ENCODE data around the gene EMC7.

- TF ChIP-seq CTCF (conservative IDR thresholded peaks at IDR 0.05; ENCODE audit: low read depth in 2 of 2): no peak
- no peak for TF ChIP-seq CREB1 (CRISPR knock-in tag; IDR thresholded peaks at IDR 0.05; ENCODE audit: low read depth)
- TF ChIP-seq EZH2 (IDR thresholded peaks at IDR 0.05; ENCODE audit: low read depth, unreplicated experiment): no peak
- TF ChIP-seq EZH2phosphoT487 (IDR thresholded peaks at IDR 0.05; ENCODE audit: unreplicated experiment): no peak
- TF ChIP-seq ZNF331 (CRISPR knock-in tag; IDR thresholded peaks at IDR 0.05; ENCODE audit: low read depth): no peak
- TF ChIP-seq POLR2AphosphoS5 (IDR thresholded peaks at IDR 0.05; ENCODE audit: low read depth): no peak
- TF ChIP-seq, protein P1, sequence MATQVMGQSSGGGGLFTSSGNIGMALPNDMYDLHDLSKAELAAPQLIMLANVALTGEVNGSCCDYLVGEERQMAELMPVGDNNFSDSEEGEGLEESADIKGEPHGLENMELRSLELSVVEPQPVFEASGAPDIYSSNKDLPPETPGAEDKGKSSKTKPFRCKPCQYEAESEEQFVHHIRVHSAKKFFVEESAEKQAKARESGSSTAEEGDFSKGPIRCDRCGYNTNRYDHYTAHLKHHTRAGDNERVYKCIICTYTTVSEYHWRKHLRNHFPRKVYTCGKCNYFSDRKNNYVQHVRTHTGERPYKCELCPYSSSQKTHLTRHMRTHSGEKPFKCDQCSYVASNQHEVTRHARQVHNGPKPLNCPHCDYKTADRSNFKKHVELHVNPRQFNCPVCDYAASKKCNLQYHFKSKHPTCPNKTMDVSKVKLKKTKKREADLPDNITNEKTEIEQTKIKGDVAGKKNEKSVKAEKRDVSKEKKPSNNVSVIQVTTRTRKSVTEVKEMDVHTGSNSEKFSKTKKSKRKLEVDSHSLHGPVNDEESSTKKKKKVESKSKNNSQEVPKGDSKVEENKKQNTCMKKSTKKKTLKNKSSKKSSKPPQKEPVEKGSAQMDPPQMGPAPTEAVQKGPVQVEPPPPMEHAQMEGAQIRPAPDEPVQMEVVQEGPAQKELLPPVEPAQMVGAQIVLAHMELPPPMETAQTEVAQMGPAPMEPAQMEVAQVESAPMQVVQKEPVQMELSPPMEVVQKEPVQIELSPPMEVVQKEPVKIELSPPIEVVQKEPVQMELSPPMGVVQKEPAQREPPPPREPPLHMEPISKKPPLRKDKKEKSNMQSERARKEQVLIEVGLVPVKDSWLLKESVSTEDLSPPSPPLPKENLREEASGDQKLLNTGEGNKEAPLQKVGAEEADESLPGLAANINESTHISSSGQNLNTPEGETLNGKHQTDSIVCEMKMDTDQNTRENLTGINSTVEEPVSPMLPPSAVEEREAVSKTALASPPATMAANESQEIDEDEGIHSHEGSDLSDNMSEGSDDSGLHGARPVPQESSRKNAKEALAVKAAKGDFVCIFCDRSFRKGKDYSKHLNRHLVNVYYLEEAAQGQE (IDR thresholded peaks at IDR 0.05; ENCODE audit: unreplicated experiment): no peak
- no peak for TF ChIP-seq JUNB (IDR thresholded peaks at IDR 0.05; ENCODE audit: unreplicated experiment)
- no peak for TF ChIP-seq ETS1 (IDR thresholded peaks at IDR 0.05)
- no peak for TF ChIP-seq NANOG (IDR thresholded peaks at IDR 0.05; ENCODE audit: borderline replicate concordance)
- no peak for TF ChIP-seq STAT1 (IDR thresholded peaks at IDR 0.05; ENCODE audit: unreplicated experiment)
- TF ChIP-seq ZNF114 (CRISPR knock-in tag; IDR thresholded peaks at IDR 0.05): no peak
- TF ChIP-seq, protein P2, sequence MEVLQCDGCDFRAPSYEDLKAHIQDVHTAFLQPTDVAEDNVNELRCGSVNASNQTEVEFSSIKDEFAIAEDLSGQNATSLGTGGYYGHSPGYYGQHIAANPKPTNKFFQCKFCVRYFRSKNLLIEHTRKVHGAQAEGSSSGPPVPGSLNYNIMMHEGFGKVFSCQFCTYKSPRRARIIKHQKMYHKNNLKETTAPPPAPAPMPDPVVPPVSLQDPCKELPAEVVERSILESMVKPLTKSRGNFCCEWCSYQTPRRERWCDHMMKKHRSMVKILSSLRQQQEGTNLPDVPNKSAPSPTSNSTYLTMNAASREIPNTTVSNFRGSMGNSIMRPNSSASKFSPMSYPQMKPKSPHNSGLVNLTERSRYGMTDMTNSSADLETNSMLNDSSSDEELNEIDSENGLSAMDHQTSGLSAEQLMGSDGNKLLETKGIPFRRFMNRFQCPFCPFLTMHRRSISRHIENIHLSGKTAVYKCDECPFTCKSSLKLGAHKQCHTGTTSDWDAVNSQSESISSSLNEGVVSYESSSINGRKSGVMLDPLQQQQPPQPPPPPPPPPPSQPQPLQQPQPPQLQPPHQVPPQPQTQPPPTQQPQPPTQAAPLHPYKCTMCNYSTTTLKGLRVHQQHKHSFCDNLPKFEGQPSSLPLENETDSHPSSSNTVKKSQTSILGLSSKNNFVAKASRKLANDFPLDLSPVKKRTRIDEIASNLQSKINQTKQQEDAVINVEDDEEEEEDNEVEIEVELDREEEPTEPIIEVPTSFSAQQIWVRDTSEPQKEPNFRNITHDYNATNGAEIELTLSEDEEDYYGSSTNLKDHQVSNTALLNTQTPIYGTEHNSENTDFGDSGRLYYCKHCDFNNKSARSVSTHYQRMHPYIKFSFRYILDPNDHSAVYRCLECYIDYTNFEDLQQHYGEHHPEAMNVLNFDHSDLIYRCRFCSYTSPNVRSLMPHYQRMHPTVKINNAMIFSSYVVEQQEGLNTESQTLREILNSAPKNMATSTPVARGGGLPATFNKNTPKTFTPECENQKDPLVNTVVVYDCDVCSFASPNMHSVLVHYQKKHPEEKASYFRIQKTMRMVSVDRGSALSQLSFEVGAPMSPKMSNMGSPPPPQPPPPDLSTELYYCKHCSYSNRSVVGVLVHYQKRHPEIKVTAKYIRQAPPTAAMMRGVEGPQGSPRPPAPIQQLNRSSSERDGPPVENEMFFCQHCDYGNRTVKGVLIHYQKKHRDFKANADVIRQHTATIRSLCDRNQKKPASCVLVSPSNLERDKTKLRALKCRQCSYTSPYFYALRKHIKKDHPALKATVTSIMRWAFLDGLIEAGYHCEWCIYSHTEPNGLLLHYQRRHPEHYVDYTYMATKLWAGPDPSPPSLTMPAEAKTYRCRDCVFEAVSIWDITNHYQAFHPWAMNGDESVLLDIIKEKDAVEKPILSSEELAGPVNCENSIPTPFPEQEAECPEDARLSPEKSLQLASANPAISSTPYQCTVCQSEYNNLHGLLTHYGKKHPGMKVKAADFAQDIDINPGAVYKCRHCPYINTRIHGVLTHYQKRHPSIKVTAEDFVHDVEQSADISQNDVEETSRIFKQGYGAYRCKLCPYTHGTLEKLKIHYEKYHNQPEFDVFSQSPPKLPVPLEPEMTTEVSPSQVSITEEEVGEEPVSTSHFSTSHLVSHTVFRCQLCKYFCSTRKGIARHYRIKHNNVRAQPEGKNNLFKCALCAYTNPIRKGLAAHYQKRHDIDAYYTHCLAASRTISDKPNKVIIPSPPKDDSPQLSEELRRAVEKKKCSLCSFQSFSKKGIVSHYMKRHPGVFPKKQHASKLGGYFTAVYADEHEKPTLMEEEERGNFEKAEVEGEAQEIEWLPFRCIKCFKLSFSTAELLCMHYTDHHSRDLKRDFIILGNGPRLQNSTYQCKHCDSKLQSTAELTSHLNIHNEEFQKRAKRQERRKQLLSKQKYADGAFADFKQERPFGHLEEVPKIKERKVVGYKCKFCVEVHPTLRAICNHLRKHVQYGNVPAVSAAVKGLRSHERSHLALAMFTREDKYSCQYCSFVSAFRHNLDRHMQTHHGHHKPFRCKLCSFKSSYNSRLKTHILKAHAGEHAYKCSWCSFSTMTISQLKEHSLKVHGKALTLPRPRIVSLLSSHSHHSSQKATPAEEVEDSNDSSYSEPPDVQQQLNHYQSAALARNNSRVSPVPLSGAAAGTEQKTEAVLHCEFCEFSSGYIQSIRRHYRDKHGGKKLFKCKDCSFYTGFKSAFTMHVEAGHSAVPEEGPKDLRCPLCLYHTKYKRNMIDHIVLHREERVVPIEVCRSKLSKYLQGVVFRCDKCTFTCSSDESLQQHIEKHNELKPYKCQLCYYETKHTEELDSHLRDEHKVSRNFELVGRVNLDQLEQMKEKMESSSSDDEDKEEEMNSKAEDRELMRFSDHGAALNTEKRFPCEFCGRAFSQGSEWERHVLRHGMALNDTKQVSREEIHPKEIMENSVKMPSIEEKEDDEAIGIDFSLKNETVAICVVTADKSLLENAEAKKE (CRISPR knock-in tag; IDR thresholded peaks at IDR 0.05): no peak
These were observed 45.6 kb downstream of the EMC7 start for GRCh38 chr15:34055868-34056595.
